ENCODE measurements around the gene CD81.
"Not testable (repeated sequence)": the region's sequence is repeated elsewhere in the genome, so short reads cannot be mapped to it uniquely, and the experiment has no call there.

The CD81 gene, protein sequence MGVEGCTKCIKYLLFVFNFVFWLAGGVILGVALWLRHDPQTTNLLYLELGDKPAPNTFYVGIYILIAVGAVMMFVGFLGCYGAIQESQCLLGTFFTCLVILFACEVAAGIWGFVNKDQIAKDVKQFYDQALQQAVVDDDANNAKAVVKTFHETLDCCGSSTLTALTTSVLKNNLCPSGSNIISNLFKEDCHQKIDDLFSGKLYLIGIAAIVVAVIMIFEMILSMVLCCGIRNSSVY

GRCh38 chr11:2376751-2377451 is at the start of gene CD81:
Gene CD81 (plus strand): TSS chr11:2377310. CDS start chr11:2377550, 240 bp downstream.
- no peak for DNase-seq

GRCh38 chr11:2328021-2328420 is 49.1 kb upstream of the CD81 start:
- no peak for DNase-seq

DNA sequence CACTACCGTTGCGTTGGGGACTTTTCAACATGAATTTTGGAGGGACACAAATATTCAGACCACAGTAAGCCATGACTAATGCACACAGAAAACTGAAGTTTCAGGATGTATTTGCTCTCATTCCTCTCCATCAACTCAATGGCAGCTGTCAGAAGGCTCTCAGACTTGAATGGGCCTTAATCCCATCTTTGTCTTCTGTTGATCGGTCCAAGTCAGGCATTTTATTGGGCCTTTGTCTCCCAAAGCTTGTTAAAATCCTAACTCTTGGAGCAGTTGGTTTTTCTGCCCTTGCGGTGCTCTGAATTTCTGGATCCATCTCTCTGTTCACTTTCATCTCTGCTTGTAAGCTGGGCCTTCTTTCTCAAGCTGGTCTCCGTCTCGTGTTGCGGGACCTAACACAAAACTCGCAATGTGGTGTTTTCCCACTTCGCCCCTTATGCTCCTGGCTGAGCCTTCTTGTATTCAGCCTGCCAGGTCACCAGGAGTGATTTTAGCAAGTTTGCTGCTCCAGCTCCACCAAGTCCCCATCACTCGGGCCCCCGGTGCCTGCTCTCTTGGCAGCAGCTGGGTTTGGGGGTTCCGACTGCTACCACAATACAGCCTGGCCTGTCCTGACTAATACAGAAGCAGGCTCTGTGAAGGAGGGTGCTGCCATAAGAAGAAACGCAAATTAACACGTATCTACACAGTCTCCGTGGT is 48.3 kb upstream of the CD81 start:
- DNase-seq: no peak

DNA sequence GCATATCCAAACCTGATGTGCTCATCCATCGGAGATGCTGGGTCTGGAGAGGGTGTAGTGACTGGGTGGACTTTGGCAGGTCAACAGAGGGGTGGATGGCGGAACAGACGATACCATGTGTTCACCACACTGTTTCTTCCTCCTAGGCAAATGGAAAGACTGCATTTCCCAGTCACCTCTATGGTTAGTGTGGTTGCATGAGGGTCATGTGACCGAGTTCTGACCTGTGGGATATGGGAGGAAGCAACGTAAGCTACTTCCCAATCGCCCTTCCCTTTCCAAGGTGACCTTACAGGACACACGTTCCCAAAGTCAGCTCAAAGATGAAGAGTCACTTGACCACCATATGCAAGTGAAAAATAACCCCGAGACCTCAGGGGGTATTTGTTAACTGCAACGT is 47.6 kb upstream of the CD81 start:
- no peak for DNase-seq

GRCh38 chr11:2330696-2331095 is 46.4 kb upstream of the CD81 start:
- no peak for DNase-seq

GRCh38 chr11:2331404-2331803 is 45.7 kb upstream of the CD81 start:
- no peak for DNase-seq

- DNase-seq: not testable (repeated sequence)
Observed at GRCh38 chr11:2332569-2332968, 44.5 kb upstream of the CD81 start.

GRCh38 chr11:2333486-2334205 is 43.5 kb upstream of the CD81 start:
- DNase-seq: not testable (repeated sequence)

GRCh38 chr11:2335286-2335685 is 41.8 kb upstream of the CD81 start:
- DNase-seq: not testable (repeated sequence)

- not testable (repeated sequence) for DNase-seq
Observed at GRCh38 chr11:2338760-2339159, 38.4 kb upstream of the CD81 start.

GRCh38 chr11:2342557-2342956 is 34.6 kb upstream of the CD81 start:
- DNase-seq: no peak

DNA sequence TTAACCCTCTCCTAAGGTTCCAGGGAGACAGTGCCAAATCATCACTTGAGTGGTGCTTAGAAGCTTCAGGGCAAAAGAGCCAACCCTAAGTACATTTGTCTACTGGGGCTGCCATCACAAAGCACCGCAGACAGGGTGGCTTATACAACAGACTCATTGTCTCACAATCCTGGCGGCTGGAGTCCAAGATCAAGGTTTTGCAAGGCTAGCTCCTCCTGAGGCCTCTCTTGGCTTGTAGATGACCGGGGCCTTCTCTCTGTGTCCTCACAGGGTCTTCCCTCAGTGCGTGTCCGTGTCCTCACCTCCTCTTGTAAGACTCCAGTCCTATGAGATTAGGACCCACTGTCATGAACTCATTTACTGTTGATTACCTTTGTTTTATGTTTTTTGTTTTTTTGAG is 34.1 kb upstream of the CD81 start:
- no peak for DNase-seq

DNA sequence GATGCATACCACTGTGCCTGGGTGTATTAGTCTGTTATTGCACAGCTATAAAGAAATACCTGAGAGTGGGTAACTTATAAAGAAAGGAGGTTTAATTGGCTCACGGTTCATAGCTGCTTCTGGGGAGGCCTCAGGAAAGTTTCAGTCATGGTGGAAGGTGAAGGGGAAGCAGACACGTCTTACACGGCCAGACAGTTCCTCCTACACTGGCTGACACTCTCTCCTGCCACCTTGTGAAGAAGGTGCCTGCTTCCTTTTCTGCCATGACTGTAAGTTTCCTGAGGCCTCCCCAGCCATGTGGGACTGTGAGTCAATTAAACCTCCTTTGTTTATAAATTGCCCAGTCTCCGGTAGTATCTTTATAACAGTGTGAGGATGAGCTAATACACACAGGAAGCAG is 33.6 kb upstream of the CD81 start:
- DNase-seq: no peak

DNA sequence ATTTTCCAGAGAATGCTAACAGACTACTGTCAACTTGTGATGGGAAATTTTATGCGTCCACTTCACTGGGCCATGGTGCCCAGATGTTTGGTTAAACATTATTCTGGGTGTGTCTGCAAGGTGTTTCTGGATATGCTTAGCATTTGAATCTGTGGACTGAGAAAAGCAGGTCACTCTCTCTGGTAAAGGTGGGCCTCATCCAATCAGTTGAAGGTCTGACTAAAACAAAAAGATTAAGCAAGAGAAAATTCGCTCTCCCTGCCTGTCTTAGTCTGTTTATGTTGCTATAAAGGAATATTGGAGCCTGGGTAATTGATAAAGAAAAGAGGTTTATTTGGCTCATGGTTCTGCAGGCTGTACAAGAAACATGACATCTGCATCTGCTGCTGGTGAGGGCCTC is 32.1 kb upstream of the CD81 start:
- no peak for DNase-seq

- no peak for DNase-seq
Observed at GRCh38 chr11:2346014-2346413, 31.1 kb upstream of the CD81 start.

GRCh38 chr11:2346586-2347307 is 30.4 kb upstream of the CD81 start:
- no peak for DNase-seq

DNA sequence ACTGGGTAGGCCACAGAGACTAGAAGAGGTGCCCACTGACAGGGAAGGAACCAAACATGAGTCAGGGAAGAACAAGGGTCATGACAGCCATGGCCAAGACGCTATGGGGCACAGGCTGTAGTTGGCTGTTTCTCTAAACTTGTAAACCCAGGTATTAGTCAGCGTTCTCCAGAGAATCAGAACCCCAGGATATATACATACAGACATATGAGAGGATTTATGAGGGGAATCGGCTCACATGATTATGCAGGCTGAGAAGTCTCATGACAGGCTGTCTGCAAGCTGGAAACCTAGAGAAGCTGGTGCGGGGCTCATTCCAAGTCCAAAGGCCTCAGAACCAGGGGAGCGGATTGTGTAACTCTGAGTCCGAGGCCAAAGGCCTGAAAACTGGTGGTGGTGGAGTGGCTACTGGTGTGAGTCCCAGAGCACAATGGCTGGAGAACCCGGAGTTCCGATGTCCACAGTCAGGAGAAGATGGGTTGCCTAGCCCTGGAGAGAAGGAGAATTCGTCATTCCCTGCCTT is 29.7 kb upstream of the CD81 start:
- DNase-seq: no peak

- DNase-seq: no peak
Observed at GRCh38 chr11:2348986-2349385, 28.1 kb upstream of the CD81 start.

GRCh38 chr11:2351701-2352100 is 25.4 kb upstream of the CD81 start:
- DNase-seq: no peak

GRCh38 chr11:2352420-2352819 is 24.7 kb upstream of the CD81 start:
- DNase-seq: no peak

- DNase-seq: no peak
Observed at GRCh38 chr11:2355000-2355644, 22.0 kb upstream of the CD81 start.

DNA sequence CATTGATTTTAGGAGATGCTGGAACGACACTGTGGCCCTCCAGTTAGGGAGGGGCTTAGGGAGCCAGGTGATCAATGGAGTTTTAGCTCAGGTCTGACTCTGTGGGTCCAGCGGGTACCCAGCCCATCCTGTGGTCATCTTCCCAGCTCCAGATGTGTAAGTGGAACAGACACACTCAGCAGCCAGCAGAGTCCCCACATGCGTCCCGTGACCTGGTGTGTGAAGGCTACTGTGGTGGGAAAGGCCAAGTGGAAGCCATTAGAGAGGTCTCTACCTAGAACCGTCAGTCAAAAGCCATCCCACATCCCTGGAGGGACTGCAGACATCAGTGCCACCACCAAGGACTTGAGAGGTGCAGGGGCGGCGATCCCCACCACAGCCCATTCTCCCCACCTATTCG is 19.9 kb upstream of the CD81 start:
- no peak for DNase-seq
